Stimulated activated naive CD8-positive, alpha-beta T cell treated with anti-CD3 and anti-CD28 coated beads, Interleukin-15, amount 100 ng/mL, for 72 hours (primary cell): Measurements from ENCODE around the gene PPM1F.
"Not testable (repeated sequence)": the region's sequence is repeated elsewhere in the genome, so short reads cannot be mapped to it uniquely, and the experiment has no call there.

ENCODE experiments used
- ATAC-seq: fragments of 150-1000 bp; cut with Tn5 transposase; 2 replicates; pipeline ENCODE4 v1.10.0; 2021; ENCODE audit warnings: mild to moderate bottlenecking, moderate library complexity
- DNase-seq, 2 donors: peaks; one replicate each; pipeline ENCODE4 v3.0.0; 2021 to 2022
- H3K27ac Mint-ChIP-seq, 2 donors: one replicate each; pipeline ENCODE4 v1.8.0; 2022; ENCODE audit warnings: mild to moderate bottlenecking in 2 of 2, mixed read lengths in 2 of 2, moderate library complexity in 2 of 2
- H3K27me3 Mint-ChIP-seq: one replicate; pipeline ENCODE4 v1.8.0; 2022; ENCODE audit warnings: mixed read lengths
- H3K4me1 Mint-ChIP-seq: one replicate; pipeline ENCODE4 v1.8.0; 2022; ENCODE audit warnings: mild to moderate bottlenecking, mixed read lengths
- H3K4me3 Mint-ChIP-seq, 2 donors: one replicate each; pipeline ENCODE4 v1.8.0; 2022; ENCODE audit warnings: mild to moderate bottlenecking in 2 of 2, mixed read lengths in 2 of 2, moderate library complexity in 1 of 2
- H3K9me3 Mint-ChIP-seq, 2 donors: one replicate each; pipeline ENCODE4 v1.8.0; 2022; ENCODE audit warnings: mixed read lengths in 2 of 2

Gene PPM1F

DNA sequence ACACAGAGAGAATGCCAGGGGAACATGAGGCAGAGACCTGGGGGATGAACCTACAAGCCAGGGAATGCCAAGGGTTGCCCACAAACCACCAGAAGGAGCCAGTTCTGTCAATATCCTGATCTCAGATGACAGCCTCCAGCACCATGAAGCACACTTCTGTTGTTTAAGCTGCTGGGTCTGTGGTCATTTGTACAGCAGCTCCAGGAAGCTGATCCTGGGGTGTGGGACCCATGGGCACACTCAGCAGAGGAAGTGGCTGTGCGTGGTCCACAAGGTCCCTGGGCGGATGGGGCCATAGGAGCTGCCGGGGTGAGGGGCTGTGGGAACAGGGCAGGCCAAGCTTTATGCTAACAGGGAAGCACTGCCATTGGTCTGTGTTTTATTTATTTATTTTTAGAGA, 12.1 kb downstream of the PPM1F start:
- H3K9me3 Mint-ChIP-seq, result no peaks in the 10 kb centered on the region
- H3K27ac Mint-ChIP-seq, result peak overlapping the region; percentile 79 to 80
- H3K4me3 Mint-ChIP-seq, result no peak overlapping the region
- DNase-seq (no peak), ATAC-seq (no peak)
- no peaks in the 10 kb centered on the region for H3K27me3 Mint-ChIP-seq
- peaks cover 66% of the 10 kb centered on the region for H3K4me1 Mint-ChIP-seq

DNA sequence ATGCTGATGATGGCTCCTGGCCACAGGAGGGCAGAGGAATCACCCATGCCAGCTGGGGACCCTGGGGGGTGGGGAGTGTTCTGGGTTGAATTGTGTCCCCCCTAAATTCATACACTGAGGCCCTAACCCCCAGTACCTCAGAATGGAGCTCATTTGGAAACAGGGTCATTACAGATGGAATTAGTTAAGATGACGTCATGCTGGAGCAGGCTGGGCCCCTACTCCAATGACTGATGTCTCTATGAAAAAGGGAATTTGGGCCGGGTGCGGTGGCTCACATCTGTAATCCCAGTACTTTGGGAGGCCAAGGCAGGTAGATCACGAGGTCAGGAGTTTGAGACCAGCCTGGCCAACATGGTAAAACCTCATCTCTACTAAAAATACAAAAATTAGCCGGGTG, 12.7 kb downstream of the PPM1F start:
- not testable (repeated sequence) for H3K9me3 Mint-ChIP-seq, H3K27me3 Mint-ChIP-seq, H3K4me3 Mint-ChIP-seq, DNase-seq, ATAC-seq
- Mint-ChIP-seq H3K4me1 (peaks cover 66% of the 10 kb centered on the region), H3K27ac (peak overlapping the region in 1 of 2 donors; percentile 79)

DNA sequence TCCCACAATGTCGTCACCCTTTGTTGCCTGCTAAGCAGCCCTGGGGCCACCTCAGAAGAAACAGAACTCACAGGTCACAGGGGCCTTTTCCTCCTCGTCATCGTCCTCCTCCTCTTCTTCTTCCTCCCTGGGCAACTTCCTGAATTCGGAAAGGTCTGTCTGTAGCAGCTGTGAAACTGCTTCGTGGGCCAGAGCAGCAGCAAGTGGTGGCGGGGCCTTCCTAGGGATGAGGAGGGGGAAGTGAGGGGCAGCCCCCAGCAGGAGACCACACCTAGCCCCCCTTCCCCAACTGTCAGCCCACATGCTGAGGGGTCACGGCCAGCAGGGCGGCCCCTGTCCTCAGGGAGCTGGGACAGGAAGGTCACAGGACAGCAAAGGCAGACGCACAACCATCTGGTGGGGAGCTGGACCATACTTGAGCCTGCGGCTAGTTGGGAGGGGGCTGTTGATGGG, 13.2 kb downstream of the PPM1F start:
- H3K27ac Mint-ChIP-seq, result peak overlapping the region in 1 of 2 donors; percentile 79
- H3K27me3 Mint-ChIP-seq, result no peaks in the 10 kb centered on the region
- ATAC-seq (no peak), DNase-seq (no peak)
- H3K9me3 Mint-ChIP-seq, result no peaks in the 10 kb centered on the region
- H3K4me3 Mint-ChIP-seq, result peak overlapping the region in 1 of 2 donors; percentile 40
- peaks cover 66% of the 10 kb centered on the region for H3K4me1 Mint-ChIP-seq

DNA sequence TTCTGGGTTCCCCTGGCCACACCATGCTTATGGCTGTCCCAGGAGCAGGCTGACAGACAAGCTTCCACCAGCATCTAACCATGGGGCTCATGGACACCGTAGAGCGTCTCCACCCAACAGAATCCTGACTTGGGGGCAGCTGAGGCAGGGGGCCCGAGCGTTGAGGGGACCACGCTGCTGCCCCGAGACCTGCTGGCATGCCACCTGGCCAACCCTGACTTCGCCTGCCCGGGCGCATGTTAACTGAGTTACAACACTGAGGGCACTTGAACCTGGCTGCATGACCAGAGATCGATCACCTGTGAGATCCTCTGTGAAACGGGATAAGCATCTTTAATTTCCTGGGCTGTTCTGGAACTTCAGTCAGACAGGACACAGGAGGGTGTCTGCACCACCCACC, 13.7 kb downstream of the PPM1F start:
- H3K4me3 Mint-ChIP-seq, result peak overlapping the region; percentile 89 to 95
- H3K4me1 Mint-ChIP-seq, result peaks cover 64% of the 10 kb centered on the region

DNA sequence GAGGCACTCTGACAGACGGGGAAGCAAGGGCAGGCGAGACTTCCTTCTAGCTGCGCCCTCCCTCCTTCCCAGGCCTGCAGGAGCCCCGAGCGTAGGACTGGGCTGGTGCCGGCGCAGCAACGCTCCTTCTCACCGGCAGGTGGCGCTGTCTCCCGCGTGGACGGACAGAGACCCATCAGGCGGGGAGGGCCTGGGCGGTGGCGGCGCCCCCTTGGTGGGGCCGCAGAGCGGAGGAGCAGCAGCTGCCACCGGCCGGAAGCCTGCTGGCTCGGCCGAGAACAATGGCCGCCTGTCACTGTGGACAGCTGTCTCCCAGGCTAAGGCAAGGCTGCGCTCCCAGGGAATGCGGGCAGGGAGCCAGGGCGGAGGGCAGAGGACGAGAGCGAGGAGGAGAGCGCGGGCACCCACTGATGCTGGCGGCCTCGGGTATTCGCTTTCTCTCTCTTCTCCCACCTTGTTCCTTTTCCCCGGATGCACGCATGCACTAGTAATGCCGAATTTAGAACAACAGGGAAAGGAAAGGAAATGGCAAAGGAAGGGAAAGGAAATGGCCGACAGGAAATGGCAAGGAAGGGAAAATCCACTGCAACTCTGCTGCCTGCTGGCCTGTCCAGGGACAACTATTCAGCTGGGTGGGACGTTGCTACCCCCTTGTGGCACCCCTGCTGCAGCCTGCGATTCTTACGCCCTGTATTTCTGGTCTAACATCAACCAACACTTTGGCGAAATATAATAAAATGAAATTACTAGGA, 14.4 kb downstream of the PPM1F start:
- peaks cover 57% of the 10 kb centered on the region for H3K4me1 Mint-ChIP-seq
- H3K27me3 Mint-ChIP-seq, result no peaks in the 10 kb centered on the region
- H3K27ac Mint-ChIP-seq, result peak overlapping the region; percentile 95 to 98
- H3K9me3 Mint-ChIP-seq, result no peaks in the 10 kb centered on the region
- DNase-seq, result peak; percentile 91 to 92
- peak; percentile 96 for ATAC-seq
- H3K4me3 Mint-ChIP-seq, result peak overlapping the region; percentile 89 to 95

More for the DNA sequence above, 13.7 kb downstream of the PPM1F start:
- H3K9me3 Mint-ChIP-seq, result no peaks in the 10 kb centered on the region
- no peaks in the 10 kb centered on the region for H3K27me3 Mint-ChIP-seq
- ATAC-seq, result no peak
- no peak for DNase-seq
- H3K27ac Mint-ChIP-seq, result peak overlapping the region in 1 of 2 donors; percentile 98

DNA sequence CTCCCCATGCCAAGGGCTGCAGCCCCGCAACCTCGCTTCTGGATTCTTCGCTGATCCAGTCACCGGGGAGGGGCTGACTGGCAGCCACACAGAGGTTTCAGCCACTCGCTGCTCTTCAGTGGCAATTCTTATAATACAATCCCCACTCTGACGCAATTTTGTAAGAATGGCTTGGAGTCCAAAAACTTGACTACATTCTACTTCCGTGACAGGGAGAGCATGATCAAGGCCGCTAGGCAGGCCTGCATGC, 14.9 kb downstream of the PPM1F start:
- Mint-ChIP-seq H3K4me1 (peaks cover 52% of the 10 kb centered on the region), H3K4me3 (peak overlapping the region; percentile 89 to 95), H3K9me3 (no peaks in the 10 kb centered on the region), H3K27me3 (no peaks in the 10 kb centered on the region), H3K27ac (peak overlapping the region; percentile 95 to 98)
- ATAC-seq (no peak), DNase-seq (no peak)

DNA sequence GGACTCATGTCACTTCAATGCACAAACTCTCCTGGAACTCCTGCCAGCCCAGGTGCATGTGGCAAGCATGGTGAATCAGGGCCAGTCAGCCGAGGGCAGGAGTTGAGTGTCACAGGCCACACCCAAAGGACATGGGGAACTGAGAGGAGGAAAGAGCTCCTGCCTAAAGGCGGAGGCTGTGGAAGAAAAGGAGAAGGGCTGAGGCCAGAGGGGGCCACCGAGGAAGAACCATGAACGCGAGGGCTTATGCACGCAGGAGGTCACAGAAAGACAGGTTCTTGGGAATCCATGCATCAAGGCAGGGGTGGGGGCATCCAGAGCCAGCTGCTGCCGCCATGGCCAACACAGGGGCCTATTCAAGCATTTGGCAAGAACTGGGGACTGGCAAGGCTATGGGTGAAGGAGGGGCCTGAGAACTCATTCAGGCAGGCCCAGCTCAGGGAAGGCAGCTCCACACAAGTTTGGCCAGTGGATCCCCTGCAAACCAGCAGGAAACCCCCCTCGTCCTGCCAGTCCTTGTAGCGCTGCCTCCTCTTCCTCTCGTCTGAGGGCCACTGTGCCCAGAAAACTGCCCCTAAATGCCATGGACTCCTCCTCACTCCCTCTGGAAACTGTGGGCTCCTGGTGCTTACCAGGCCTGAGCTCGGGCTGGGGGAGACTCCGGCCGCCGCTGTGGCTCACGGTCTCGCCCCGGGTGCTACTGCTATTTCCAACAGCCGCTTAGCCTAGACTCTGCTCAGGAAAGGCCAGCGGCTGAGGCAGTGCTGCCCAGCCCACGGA, 15.4 kb downstream of the PPM1F start:
- DNase-seq, result no peak
- H3K27me3 Mint-ChIP-seq, result no peaks in the 10 kb centered on the region
- no peaks in the 10 kb centered on the region for H3K9me3 Mint-ChIP-seq
- no peak for ATAC-seq
- H3K4me3 Mint-ChIP-seq, result peak overlapping the region in 1 of 2 donors; percentile 11
- peaks cover 47% of the 10 kb centered on the region for H3K4me1 Mint-ChIP-seq
- peak overlapping the region; percentile 3 to 32 for H3K27ac Mint-ChIP-seq

DNA sequence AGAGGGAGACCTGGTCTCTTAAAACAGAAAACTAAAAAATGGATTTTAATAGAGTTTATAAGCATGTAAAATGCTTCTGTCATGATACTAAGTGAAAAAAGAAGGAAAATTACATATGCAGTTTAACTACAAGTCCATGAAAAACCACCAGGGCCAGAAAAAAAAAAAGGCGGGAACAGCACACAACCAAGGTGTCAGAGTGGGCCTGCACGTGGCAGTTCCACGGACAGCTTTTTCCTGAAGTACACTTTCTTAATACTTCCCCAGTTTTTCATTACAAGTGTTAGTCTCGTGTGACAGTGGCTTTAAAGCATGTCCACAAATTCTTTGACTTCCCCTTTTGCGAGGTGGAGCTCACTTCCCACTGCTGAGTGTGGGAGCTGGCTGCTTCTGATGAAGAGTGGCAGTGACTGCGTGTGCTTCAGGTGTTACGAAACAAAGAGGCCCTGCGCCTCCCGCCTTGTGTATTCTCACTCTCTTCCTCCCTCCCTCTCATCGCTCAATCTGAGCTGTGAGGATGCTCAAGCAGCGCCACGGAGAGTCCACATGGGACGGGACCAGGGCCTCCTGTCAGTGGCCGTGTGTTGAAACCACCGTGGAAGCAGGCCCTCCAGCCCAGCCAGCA, 16.4 kb downstream of the PPM1F start:
- Mint-ChIP-seq H3K27me3 (no peaks in the 10 kb centered on the region), H3K27ac (no peak overlapping the region), H3K4me3 (no peak overlapping the region), H3K4me1 (peaks cover 37% of the 10 kb centered on the region), H3K9me3 (no peaks in the 10 kb centered on the region)
- ATAC-seq, result no peak
- DNase-seq, result no peak

DNA sequence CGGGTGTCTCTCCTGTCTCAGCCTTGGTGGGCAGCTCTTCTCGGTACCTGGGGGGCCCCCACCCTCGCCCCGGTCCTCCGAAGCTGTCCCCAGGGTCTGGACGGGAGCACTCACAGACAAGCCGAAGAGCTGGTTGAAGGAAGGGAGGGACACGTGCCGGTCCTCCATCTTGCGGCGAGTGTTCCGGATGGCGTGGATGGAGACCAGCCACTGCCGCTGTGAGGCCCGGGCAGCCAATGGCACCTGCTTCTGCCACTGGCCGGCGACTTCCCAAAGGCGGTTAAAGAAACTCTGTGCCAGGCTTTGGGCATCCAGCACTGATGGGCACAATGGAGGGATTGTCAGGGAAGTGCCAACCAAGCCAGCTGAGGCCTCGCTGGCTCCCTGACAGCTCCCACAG, 18.7 kb downstream of the PPM1F start:
- DNase-seq, result no peak
- H3K27ac Mint-ChIP-seq, result no peak overlapping the region
- peaks cover 25% of the 10 kb centered on the region for H3K4me1 Mint-ChIP-seq
- H3K4me3 Mint-ChIP-seq, result no peak overlapping the region
- no peaks in the 10 kb centered on the region for H3K27me3 Mint-ChIP-seq
- no peak for ATAC-seq
- no peaks in the 10 kb centered on the region for H3K9me3 Mint-ChIP-seq

DNA sequence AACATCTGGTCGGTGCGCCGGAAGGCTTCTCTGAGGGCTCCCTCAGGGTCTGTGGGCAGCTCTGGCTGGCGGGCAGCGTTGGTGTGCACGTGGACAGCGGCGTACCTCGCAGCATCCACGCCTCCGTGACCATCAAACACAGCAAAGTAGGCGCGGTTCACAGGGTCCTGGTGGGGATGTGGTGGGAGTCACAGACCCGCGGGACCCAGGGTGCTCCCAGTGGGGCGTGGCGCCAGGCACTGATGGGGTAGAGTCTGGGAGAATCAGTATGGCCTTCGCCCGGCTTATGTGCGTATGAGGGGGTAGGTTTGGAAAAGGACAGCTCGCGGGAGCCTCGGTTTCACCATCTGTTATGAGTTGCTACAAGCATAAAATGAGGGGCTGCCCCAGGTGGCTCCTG, 19.2 kb downstream of the PPM1F start:
- no peak overlapping the region for H3K27ac Mint-ChIP-seq
- H3K27me3 Mint-ChIP-seq, result no peaks in the 10 kb centered on the region
- ATAC-seq (no peak), DNase-seq (no peak)
- H3K4me3 Mint-ChIP-seq, result no peak overlapping the region
- peaks cover 20% of the 10 kb centered on the region for H3K4me1 Mint-ChIP-seq
- no peaks in the 10 kb centered on the region for H3K9me3 Mint-ChIP-seq

DNA sequence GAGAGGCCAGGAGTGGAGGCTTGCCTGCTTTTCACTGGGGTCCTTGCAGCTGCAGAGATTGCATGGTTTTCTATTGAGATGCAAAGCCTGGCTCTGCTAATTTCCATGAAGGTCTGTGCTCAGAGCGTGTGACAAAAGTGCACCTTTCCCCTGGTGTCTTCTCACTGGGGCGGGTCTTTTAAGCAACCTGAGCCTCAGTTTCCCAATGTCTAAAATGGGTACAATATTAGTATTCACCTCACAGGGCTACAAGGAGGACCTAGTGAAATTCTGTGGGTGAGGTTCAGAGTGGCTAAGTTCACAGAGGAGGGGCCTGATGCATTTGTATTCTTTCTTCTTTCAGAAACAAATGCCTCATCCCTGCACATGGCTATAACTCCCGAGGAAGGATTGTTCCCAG, 20.3 kb downstream of the PPM1F start:
- DNase-seq (no peak), ATAC-seq (no peak)
- Mint-ChIP-seq H3K27me3 (no peaks in the 10 kb centered on the region), H3K4me3 (no peak overlapping the region), H3K27ac (no peak overlapping the region), H3K9me3 (no peaks in the 10 kb centered on the region), H3K4me1 (peaks cover 10% of the 10 kb centered on the region)

DNA sequence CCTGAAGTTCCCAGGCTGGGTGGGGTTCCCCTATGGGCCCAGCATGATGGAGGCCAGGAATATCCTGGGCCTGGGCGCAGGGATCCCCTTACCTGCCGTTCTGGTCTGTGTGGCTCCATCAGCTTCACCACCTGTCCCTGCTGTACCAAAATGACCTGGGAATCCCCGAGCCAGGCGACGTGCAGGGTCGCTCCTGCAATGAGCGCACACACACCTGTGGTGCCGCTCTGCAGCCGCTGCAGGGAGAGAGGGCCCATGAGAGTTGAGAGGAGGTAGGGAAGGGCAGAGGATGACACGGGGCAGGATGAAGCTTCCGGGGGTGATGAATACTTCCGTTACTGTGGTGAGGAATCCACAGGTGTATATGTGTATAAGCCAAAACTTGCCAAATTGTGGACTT, 21.6 kb downstream of the PPM1F start:
- no peaks in the 10 kb centered on the region for H3K9me3 Mint-ChIP-seq
- no peaks in the 10 kb centered on the region for H3K4me1 Mint-ChIP-seq
- peak overlapping the region in 1 of 2 donors; percentile 56 for H3K27ac Mint-ChIP-seq
- ATAC-seq (no peak), DNase-seq (no peak)
- no peak overlapping the region for H3K4me3 Mint-ChIP-seq
- no peaks in the 10 kb centered on the region for H3K27me3 Mint-ChIP-seq

DNA sequence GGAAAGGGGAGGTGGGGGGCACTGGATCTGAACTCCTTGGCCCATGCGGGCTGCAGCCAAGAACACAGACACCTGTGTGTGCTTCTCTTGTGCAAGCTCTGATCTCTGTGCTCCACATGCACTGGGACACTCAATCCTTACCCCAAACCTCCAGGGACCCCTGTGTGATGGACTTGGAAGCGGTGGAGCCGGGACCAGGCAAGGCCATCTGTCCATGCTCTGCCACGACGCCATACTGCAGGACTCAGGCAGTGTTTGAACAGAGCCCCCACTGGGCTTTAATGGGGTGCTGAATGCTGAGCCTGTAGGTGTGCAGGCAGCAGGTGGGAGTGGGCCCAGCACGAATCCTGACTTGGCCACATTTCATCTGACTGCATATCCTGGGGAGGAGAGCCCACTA, 23.4 kb downstream of the PPM1F start:
- no peaks in the 10 kb centered on the region for H3K9me3 Mint-ChIP-seq
- peak overlapping the region in 1 of 2 donors; percentile 4 for H3K27ac Mint-ChIP-seq
- DNase-seq (no peak), ATAC-seq (no peak)
- H3K27me3 Mint-ChIP-seq, result no peaks in the 10 kb centered on the region
- no peaks in the 10 kb centered on the region for H3K4me1 Mint-ChIP-seq
- H3K4me3 Mint-ChIP-seq, result no peak overlapping the region

DNA sequence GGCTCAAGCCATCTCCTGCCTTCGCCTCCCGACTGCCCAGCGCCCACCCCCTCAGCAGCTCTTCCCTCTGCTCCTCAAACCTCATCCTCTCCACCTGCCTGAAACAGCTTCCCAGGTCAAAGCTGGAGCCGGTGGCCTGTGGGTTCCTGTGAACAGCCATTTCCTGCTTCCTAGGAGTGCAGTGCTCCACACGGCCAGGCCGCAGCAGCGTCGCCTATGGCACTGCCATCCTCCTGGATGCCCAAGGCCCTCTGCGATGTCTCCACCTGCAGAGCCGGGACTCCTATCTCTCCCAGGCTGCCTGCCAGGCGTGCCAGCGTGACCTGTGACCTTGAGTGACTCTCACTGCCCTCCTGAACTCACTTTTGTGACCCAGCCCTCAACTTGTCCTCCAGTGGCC, 24.6 kb downstream of the PPM1F start:
- peak overlapping the region in 1 of 2 donors; percentile 81 for H3K27ac Mint-ChIP-seq
- H3K4me1 Mint-ChIP-seq, result no peaks in the 10 kb centered on the region
- DNase-seq (no peak), ATAC-seq (no peak)
- H3K4me3 Mint-ChIP-seq, result no peak overlapping the region
- no peaks in the 10 kb centered on the region for H3K27me3 Mint-ChIP-seq
- H3K9me3 Mint-ChIP-seq, result no peaks in the 10 kb centered on the region

DNA sequence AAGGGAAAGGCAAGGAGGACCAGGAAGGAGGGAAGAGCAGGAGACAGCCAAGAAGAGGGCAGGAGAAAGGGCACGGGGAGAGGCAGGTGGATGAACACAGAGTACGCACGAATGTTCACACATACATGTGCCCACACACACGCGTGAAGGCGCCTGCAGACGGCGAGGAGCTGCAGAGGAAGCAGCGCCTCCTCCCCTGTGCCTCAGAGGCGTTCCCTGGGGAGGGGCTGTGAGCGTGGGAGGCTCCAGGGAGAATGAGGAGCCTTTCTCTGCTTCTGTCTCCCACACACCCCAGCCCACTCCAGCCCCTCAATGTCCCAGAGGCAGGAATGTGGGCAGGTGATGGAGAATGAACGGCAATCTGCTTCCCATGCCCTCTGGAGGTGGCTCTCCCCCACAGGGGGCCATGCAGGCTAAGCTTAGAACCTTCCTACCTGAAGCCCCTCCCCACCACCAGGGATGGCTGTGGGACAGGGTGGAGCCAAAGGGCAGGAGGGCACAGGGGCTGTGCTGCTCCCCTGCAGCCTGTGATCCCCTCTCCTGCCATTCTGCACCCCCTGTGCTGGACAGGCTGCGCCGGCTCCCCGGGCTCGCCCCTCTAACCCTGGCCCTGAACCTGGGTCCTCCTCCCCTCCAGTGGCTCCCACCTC, 25.3 kb downstream of the PPM1F start:
- no peak for DNase-seq
- Mint-ChIP-seq H3K27me3 (no peaks in the 10 kb centered on the region), H3K4me3 (no peak overlapping the region), H3K4me1 (no peaks in the 10 kb centered on the region), H3K9me3 (no peaks in the 10 kb centered on the region), H3K27ac (peak overlapping the region; percentile 74 to 76)
- no peak for ATAC-seq

DNA sequence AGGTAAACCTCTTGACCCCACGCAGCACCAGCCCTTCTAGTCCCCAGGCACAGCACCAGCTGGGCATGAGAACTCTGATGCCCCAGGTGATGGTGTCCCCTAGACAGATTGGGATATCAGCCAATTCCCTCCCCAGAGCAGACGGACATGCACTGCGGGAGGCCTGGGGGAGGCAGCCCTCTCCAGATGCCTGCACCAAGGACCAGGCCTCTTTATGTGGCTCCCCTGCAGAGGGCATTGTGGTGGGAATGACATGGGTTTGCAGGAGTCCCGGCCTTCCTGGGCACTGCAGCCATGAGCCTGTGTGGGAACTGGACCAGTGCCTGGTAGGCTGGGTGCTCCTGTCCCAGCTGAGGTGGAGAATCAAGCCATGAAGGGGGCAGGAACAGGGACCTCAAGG, 25.9 kb downstream of the PPM1F start:
- Mint-ChIP-seq H3K4me3 (no peak overlapping the region), H3K27ac (peak overlapping the region; percentile 74 to 76), H3K4me1 (no peaks in the 10 kb centered on the region), H3K27me3 (no peaks in the 10 kb centered on the region), H3K9me3 (no peaks in the 10 kb centered on the region)
- ATAC-seq, result no peak
- DNase-seq, result no peak
